ENCODE results near the gene B4GALNT3. TPM values are rescaled to one million over a fixed set of nuclear protein-coding genes. Genes with fewer than 3 reads are reported as not detected.

Gene B4GALNT3
- total and polyA plus RNA-seq, 2 experiments from 2014 or later = 4.4 to 13.9 TPM

DNA sequence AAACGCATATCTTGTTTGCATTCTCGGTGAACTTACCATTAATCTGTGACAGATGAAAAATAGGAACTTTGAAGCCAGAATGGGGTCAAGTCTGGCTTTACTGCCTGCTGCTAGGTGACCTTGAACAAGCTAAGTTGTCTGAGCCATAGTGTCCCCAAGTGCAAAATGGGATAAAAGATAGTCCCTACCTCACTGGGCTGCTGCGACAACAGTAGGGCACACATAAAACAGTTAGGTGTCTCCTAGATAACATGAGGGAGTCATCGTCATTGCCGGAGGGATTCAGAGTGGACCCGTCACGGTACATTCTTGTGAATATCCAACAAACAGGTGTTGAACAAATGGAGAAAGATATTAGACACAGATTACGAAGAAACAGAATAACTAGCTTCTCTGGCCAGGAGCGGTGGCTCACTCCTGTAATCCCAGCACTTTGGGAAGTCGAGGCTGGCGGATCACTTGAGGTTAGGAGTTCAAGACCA is 132.3 kb downstream of the B4GALNT3 start:
- H3K9me3 ChIP-seq (ENCODE audit: low read depth) = no peaks in the 10 kb centered on the region
- H3K4me3 ChIP-seq = no peak overlapping the region
- WGBS (ENCODE audit: low lambda C conversion rate, missing lambda C conversion rate) = 84% methylated on average over 11 of the region's 11 CpGs
- DNase-seq (ENCODE audit: low spot score) = no peak
- H3K4me1 ChIP-seq (ENCODE audit: insufficient read depth) = no peaks in the 10 kb centered on the region
- H3K27ac ChIP-seq = no peak overlapping the region
- H2AFZ ChIP-seq = no peak overlapping the region
- TF ChIP-seq, protein P1, sequence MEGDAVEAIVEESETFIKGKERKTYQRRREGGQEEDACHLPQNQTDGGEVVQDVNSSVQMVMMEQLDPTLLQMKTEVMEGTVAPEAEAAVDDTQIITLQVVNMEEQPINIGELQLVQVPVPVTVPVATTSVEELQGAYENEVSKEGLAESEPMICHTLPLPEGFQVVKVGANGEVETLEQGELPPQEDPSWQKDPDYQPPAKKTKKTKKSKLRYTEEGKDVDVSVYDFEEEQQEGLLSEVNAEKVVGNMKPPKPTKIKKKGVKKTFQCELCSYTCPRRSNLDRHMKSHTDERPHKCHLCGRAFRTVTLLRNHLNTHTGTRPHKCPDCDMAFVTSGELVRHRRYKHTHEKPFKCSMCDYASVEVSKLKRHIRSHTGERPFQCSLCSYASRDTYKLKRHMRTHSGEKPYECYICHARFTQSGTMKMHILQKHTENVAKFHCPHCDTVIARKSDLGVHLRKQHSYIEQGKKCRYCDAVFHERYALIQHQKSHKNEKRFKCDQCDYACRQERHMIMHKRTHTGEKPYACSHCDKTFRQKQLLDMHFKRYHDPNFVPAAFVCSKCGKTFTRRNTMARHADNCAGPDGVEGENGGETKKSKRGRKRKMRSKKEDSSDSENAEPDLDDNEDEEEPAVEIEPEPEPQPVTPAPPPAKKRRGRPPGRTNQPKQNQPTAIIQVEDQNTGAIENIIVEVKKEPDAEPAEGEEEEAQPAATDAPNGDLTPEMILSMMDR (IDR thresholded peaks at IDR 0.05; ENCODE audit: poor library complexity) = no peak
- TF ChIP-seq EZH2phosphoT487 (IDR thresholded peaks at IDR 0.05; ENCODE audit: low read depth, severe bottlenecking, unreplicated experiment) (no peak), EZH2 (IDR thresholded peaks at IDR 0.05; ENCODE audit: borderline replicate concordance) (no peak)
- no peaks in the 10 kb centered on the region for H3K27me3 ChIP-seq
- no peaks in the 10 kb centered on the region for H4K20me1 ChIP-seq (ENCODE audit: insufficient read depth, poor library complexity, severe bottlenecking)
- no peaks in the 10 kb centered on the region for H3K9me2 ChIP-seq (replicated peaks; ENCODE audit: insufficient read depth)
- no peaks in the 10 kb centered on the region for H3K36me3 ChIP-seq (replicated peaks; ENCODE audit: insufficient read depth, low read depth)
- H3K4me2 ChIP-seq = no peak overlapping the region
- H3K79me2 ChIP-seq = no peaks in the 10 kb centered on the region

DNA sequence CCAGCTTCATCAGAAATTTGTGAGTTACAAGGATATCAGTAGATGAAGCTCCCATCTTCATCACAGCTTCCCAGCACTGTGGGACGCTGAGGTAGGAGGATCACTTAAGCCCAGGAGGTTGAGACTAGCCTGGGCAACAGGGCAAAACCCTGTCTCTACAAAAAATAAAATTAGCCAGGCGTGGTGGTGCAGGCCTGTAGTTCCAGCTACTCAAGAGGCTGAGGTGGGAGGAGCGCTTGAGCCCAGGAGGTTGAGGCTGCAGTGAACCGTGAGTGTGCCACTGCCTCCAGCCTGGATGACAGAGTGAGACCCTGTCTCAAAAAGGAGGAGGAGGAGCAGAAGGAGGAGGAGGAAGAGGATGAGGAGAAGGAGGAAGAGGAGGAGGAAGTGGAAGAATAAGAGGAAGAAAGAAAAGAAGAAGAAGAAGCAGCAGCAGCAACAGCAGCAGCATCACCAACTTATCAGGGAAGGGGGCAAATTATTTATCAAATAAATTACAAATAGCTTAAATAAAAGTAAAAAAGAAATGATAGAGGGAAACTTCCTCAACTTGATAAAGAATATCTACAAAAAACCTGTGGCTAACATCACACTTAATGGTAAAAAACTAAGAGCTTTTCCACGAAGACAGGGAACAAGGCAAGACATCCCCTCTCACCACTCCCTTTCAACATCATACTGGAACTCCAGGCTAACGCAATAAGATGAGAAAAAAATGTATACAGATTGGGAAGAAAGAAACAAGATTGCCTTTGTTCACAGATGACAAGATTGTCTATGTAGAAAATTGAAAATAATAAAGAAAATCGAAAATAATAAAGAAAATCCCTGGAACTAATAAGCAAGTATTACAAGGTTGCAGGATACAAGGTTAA is 133.9 kb downstream of the B4GALNT3 start:
- 86% methylated on average over 7 of the region's 7 CpGs for WGBS (ENCODE audit: low lambda C conversion rate, missing lambda C conversion rate)
- no peak overlapping the region for H2AFZ ChIP-seq
- no peaks in the 10 kb centered on the region for H4K20me1 ChIP-seq (ENCODE audit: insufficient read depth, poor library complexity, severe bottlenecking)
- H3K9me3 ChIP-seq (ENCODE audit: low read depth) = no peaks in the 10 kb centered on the region
- no peak overlapping the region for H3K4me3 ChIP-seq
- H3K9me2 ChIP-seq (replicated peaks; ENCODE audit: insufficient read depth) = no peaks in the 10 kb centered on the region
- H3K4me2 ChIP-seq = no peak overlapping the region
- no peaks in the 10 kb centered on the region for H3K27me3 ChIP-seq
- H3K36me3 ChIP-seq (replicated peaks; ENCODE audit: insufficient read depth, low read depth) = no peaks in the 10 kb centered on the region
- no peaks in the 10 kb centered on the region for H3K79me2 ChIP-seq
- no peaks in the 10 kb centered on the region for H3K4me1 ChIP-seq (ENCODE audit: insufficient read depth)
- no peak for DNase-seq (ENCODE audit: low spot score)
- TF ChIP-seq EZH2phosphoT487 (IDR thresholded peaks at IDR 0.05; ENCODE audit: low read depth, severe bottlenecking, unreplicated experiment) (no peak), EZH2 (IDR thresholded peaks at IDR 0.05; ENCODE audit: borderline replicate concordance) (no peak)
- TF ChIP-seq, protein P1 (IDR thresholded peaks at IDR 0.05; ENCODE audit: poor library complexity) = no peak
- no peak overlapping the region for H3K27ac ChIP-seq

DNA sequence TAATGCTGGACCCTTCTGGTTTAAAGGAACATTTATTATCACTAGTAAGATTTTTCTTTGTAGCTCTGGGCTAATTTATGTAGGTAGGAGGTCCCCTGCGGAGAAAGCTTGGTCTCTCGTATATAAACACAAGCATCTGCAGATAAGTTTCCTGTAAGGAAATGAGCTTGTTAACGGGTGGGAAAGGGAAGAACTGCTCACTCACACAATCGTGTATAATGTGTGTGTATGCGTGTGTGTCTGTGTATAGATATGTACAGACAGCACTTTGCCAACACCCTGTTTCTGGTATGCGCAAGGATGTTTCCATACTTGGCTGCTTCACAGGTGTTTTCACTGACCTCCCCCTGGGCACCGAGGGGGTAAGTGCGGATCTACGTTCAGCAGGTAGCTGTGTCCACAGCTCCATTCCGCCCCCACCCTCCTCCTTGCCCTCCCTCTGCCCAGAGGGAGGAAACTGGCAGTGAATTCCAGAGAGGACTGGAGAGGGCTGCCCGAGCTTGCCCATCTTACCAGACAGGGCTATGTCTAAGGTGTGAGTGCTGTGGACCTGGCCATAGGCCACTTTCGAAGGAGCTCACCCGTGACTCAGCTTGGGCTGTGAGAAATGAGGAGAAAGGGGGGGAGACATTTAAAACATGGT is 138.3 kb downstream of the B4GALNT3 start:
- H3K36me3 ChIP-seq (replicated peaks; ENCODE audit: insufficient read depth, low read depth) = no peaks in the 10 kb centered on the region
- H3K4me2 ChIP-seq = no peak overlapping the region
- H3K9me3 ChIP-seq (ENCODE audit: low read depth) = no peaks in the 10 kb centered on the region
- TF ChIP-seq, protein P1 (IDR thresholded peaks at IDR 0.05; ENCODE audit: poor library complexity) = no peak
- TF ChIP-seq EZH2phosphoT487 (IDR thresholded peaks at IDR 0.05; ENCODE audit: low read depth, severe bottlenecking, unreplicated experiment) (no peak), EZH2 (IDR thresholded peaks at IDR 0.05; ENCODE audit: borderline replicate concordance) (no peak)
- H3K9me2 ChIP-seq (replicated peaks; ENCODE audit: insufficient read depth) = no peaks in the 10 kb centered on the region
- no peaks in the 10 kb centered on the region for H3K4me1 ChIP-seq (ENCODE audit: insufficient read depth)
- WGBS (ENCODE audit: low lambda C conversion rate, missing lambda C conversion rate) = 78% methylated on average over 13 of the region's 13 CpGs
- H3K4me3 ChIP-seq = no peak overlapping the region
- no peak overlapping the region for H2AFZ ChIP-seq
- H3K27me3 ChIP-seq = no peaks in the 10 kb centered on the region
- H4K20me1 ChIP-seq (ENCODE audit: insufficient read depth, poor library complexity, severe bottlenecking) = no peaks in the 10 kb centered on the region
- no peak overlapping the region for H3K27ac ChIP-seq
- DNase-seq (ENCODE audit: low spot score) = no peak
- no peaks in the 10 kb centered on the region for H3K79me2 ChIP-seq

All from hepatocyte (in vitro differentiated cells).